MCF 10A (cell line): ENCODE results near the gene ITGB5. TPM values are rescaled to one million over a fixed set of nuclear protein-coding genes. Genes with fewer than 3 reads are reported as not detected.

Experiments
- BruUV-seq: library from RNA; stranded (reverse); fragments of 400-500 nt; replicated peaks from 2 replicates; lab custom pipeline; 2021; lab: Mats Ljungman, UMichigan
- CTCF ChIA-PET: fragments of 300-600 bp; sonication (Branson Sonifier 250); formaldehyde crosslinking; extraction: SDS; loops from one replicate; lab custom pipeline; 2021; ENCODE audit warnings: antibody characterized with exemption, inconsistent platforms; lab: Yijun Ruan, JAX
- POLR2A ChIA-PET: fragments of 300-600, 350-650 bp; sonication (Branson Sonifier 250); formaldehyde crosslinking; extraction: SDS; loops from one replicate; lab custom pipeline; 2020; ENCODE audit warnings: antibody characterized with exemption, inconsistent platforms; lab: Yijun Ruan, JAX
- DNase-seq: peaks from one replicate; pipeline ENCODE4 v3.0.0-alpha.2; 2018; ENCODE audit not compliant: unreplicated experiment
- H3K27ac Mint-ChIP-seq: one replicate; pipeline ENCODE4 v1.8.0; 2022; ENCODE audit warnings: mild to moderate bottlenecking, low read depth, mixed read lengths; ENCODE audit not compliant: unreplicated experiment
- H3K27me3 Mint-ChIP-seq: one replicate; pipeline ENCODE4 v1.8.0; 2022; ENCODE audit warnings: mixed read lengths; ENCODE audit not compliant: insufficient read depth, unreplicated experiment
- H3K36me3 Mint-ChIP-seq: one replicate; pipeline ENCODE4 v1.8.0; 2022; ENCODE audit warnings: mild to moderate bottlenecking, moderate library complexity, mixed read lengths; ENCODE audit not compliant: insufficient read depth, unreplicated experiment
- H3K4me1 Mint-ChIP-seq: one replicate; pipeline ENCODE4 v1.8.0; 2022; ENCODE audit warnings: mixed read lengths; ENCODE audit not compliant: insufficient read depth, unreplicated experiment
- H3K4me3 Mint-ChIP-seq: one replicate; pipeline ENCODE4 v1.8.0; 2022; ENCODE audit warnings: mild to moderate bottlenecking, moderate library complexity, mixed read lengths; ENCODE audit not compliant: unreplicated experiment
- H3K9me3 Mint-ChIP-seq: one replicate; pipeline ENCODE4 v1.8.0; 2022; ENCODE audit warnings: mixed read lengths; ENCODE audit not compliant: unreplicated experiment
- CTCF ChIP-seq: fragments of 200-600 bp; IDR thresholded peaks from one replicate; pipeline ENCODE4 v1.8.0; 2022; ENCODE audit warnings: antibody characterized with exemption, mild to moderate bottlenecking; ENCODE audit not compliant: unreplicated experiment
- intact Hi-C: fragments of 100-400 bp; cut with micrococcal nuclease; formaldehyde crosslinking; loops from 2 replicates; pipeline ENCODE4 v1.14.1; 2022
- total RNA-seq: library from RNA; stranded (reverse); gene quantifications from 2 replicates; pipeline ENCODE4 v1.2.3, GENCODE V29; 2022

ITGB5 gene
- total RNA-seq, 1 experiment from 2014 or later, result 101 TPM

DNA sequence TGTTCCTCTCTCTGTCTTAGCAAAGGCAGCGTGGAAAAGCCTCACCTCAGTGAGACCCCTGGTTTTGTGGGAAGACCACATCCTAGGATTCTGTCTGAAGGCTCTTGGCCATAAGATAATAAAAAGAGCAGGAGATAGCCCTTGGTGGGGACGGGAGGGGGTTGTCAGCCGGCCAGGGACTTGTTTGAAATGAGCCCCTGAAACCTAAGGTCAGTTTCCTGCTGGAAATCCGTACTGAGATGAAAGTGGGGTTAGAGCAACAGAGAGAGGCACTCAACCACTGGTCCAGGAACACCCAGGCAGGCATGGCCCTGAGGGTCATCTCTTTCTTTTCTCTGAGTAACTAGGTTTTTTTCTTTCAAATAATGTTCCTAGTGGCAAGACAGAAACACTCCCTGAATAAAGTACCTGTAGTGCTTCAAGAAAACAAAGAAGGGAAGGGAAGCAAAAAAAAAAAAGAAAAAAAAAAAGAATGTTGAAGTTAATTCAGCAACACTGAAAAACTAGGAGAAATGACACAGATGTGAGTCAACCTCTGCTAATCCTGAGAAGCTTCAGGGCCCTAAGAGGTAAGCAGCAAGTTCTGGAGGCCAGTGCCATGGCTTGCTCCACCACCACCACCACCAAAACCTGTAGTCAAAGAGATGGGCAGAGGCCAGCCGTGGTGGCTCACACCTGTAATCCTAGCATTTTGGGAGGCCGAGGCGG lies 3.2 kb downstream of the ITGB5 start:
- H3K4me1 Mint-ChIP-seq, result peaks cover 43% of the 10 kb centered on the region
- no TSS peak for BruUV-seq
- no peaks in the 10 kb centered on the region for H3K27me3 Mint-ChIP-seq
- ChIA-PET CTCF (interaction anchor here (0.8 to 1.6 kb wide), 3 partner anchors 57 to 1093 kb away, joined by 3 to 7 read pairs (median 4); no protein-coding TSS in a partner anchor), POLR2A (interaction anchor here (1.3 to 1.7 kb wide), 2 partner anchors 10 to 97 kb away, joined by 8 read pairs; no protein-coding TSS in a partner anchor)
- H3K4me3 Mint-ChIP-seq, result peak overlapping the region; percentile 47
- H3K9me3 Mint-ChIP-seq, result no peaks in the 10 kb centered on the region
- peak overlapping the region; percentile 75 for H3K27ac Mint-ChIP-seq
- intact Hi-C loops, result no loop called here
- peak; percentile 28 for DNase-seq
- no peaks in the 10 kb centered on the region for H3K36me3 Mint-ChIP-seq
- no peak for TF ChIP-seq CTCF

DNA sequence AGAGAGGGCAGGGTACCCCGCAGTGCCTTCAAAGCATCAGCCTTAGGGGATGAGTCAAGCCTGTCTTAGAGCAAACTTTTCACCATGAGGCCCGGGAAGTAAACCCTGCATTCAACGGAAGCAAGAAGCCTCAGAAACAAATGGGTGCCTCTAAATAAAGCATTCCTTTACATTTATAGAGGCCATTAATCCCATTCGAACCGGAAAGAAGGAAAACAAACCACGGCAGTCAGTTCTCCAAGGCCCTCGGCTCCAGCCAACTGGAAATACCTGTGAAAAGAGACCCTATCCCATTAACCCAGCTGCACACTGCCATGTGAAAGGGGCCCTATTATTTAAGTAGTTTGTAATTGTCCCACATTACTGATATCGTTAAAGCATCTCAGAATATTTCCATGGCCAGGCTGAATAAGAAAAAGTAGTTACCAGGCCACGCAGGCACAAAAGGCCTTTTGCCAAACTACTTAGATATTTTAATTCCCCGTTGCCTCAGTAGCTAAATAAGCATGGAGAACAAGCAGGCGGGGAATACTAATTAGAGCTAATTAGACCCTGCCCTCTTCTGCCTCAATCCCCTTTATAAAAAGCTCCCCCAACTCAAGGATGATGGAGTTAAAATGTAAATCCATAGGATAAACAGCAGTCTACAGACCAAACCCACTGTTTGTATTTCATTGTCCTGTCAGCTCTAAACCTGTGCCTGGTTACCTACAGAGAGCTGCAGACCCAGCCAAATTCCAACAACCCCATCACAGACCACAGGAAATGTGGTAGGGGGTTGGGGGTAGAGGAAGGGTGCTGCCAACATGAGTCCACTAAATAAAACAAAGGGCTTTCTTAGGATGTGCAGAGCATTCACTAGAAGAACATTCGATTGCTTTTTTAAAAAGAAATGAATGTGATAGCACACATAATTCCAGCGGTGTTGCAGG lies 4.1 kb downstream of the ITGB5 start:
- no peaks in the 10 kb centered on the region for H3K36me3 Mint-ChIP-seq
- no peak for TF ChIP-seq CTCF
- H3K4me1 Mint-ChIP-seq, result peaks cover 46% of the 10 kb centered on the region
- H3K27me3 Mint-ChIP-seq, result no peaks in the 10 kb centered on the region
- CTCF ChIA-PET, result interaction anchor here (0.6 to 1.3 kb wide), 4 partner anchors 48 to 122 kb away, joined by 3 to 4 read pairs (median 3); no protein-coding TSS in a partner anchor
- POLR2A ChIA-PET, result no interaction called here
- intact Hi-C loops, result no loop called here
- no peak for DNase-seq
- BruUV-seq, result no TSS peak
- no peak overlapping the region for H3K4me3 Mint-ChIP-seq
- no peaks in the 10 kb centered on the region for H3K9me3 Mint-ChIP-seq
- H3K27ac Mint-ChIP-seq, result peak overlapping the region; percentile 75

- intact Hi-C loops, result no loop called here
- no peak for TF ChIP-seq CTCF
- Mint-ChIP-seq H3K4me3 (no peak overlapping the region), H3K4me1 (peaks cover 46% of the 10 kb centered on the region), H3K36me3 (no peaks in the 10 kb centered on the region), H3K9me3 (no peaks in the 10 kb centered on the region), H3K27me3 (no peaks in the 10 kb centered on the region), H3K27ac (peak overlapping the region; percentile 36)
- BruUV-seq, result no TSS peak
- CTCF ChIA-PET, result interaction anchor here (0.7 to 1.3 kb wide), 2 partner anchors 95 to 121 kb away, joined by 3 to 4 read pairs; no protein-coding TSS in a partner anchor
- DNase-seq, result no peak
- POLR2A ChIA-PET, result no interaction called here
Measured at GRCh38 chr3:124881976-124882697, 5.0 kb downstream of the ITGB5 start.
